ENCODE measurements around the gene OR9Q2.

Gene OR9Q2

GRCh38 chr11:58227956-58228615 is 39.2 kb downstream of the OR9Q2 start (continued):
- no peak for TF ChIP-seq ZNF565 (CRISPR knock-in tag; conservative IDR thresholded peaks at IDR 0.05; ENCODE audit: low read depth)
- no peak for TF ChIP-seq SNAI2 (CRISPR knock-in tag; IDR thresholded peaks at IDR 0.05)
